Measurements from ENCODE around the gene BFSP1.

The BFSP1 gene

DNA sequence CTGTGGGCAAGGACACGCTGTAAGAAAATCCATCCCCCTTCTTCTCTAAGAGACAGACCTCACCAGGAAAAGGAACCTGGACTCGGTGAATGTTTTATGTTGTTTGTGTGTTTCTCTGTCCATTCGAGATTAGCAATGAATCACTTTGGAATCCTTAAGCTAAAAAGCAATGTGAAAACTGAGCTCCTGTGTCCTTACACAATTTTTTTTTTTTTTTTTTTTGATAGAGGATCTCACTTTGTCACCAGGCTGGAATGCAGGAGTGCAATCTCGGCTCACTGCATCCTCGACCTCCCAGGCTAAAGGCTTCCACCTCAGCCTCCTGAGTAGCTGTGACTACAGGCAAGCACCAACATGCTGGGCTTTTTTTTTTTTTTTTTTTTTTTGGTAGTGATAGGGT, 32.1 kb downstream of the BFSP1 start:
- no peak for DNase-seq (ENCODE audit: low read depth, low spot score)

DNA sequence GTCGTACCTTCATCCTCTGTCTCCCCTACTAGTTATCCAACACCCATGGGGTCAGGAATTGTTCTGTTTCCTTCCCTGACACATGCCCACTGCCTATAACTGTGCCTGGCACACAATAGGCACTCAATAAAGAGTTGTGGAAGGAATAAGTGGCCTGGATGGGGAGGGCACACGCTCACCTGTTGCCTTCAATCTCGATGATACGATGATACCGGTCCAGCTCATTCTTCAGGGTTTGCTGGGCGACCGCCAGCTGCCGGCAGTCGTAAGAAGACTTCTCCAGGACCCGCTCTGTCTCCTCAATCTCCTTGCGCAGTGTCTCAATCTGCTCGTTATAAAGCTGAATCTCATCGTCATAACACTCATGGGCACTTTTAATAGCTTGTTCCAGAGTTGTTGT, 32.5 kb downstream of the BFSP1 start:
- DNase-seq (ENCODE audit: low read depth, low spot score): no peak

DNA sequence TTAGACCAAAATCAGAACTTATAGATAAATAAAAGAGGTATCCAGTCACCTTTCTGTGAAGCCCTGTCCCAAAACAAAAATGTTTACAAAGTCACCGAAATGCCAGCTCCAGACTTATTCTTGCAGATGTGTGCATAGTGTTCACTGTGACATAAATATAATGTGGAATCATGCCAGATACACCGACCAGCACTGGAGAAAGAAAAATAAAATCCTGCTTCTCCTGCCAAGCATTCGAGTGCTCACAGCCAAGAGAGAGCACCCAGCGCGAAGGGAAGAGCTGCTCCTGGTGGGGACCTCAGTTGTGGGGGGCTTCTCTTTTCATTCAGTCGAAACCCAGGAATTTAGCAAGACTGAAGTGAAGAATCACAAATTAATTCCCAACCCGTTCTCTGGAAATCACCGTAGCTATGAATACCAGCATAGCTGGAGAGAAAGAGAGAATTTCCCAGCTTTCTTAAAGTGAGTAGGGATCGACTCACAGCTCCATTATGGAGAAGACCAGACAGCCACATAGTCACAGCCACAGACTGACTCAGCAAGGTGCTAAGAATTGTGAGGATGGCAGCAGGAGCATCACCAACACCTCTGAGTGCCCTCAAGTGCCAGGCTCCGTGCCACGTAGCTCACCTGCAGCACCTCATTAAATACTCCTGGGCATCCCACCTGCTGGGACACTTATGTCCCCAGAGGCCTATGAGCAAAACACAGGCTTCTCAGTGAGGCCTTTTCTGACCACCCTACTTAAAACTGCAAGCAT, 33.2 kb downstream of the BFSP1 start:
- DNase-seq (ENCODE audit: low read depth, low spot score): no peak

DNA sequence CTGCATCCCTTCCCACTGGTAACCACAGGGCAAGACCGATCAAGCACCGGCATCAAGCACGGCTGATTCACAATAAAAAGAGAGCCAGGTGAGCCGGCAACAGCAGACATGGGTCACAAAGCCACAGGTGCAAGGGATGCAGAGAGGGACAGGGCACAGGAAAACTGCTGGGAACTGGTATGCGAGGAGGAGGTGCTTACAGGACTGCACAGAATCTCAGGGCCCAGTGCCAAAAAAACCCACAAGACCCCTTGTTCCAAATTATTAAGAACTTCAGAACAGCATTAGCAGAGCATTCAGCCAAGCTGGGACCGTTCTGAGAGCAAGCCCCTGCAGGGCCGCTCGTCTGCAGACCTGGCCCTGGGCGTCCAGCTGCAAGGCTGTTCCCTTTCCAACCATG, 35.4 kb downstream of the BFSP1 start:
- DNase-seq (ENCODE audit: low read depth, low spot score): no peak

DNA sequence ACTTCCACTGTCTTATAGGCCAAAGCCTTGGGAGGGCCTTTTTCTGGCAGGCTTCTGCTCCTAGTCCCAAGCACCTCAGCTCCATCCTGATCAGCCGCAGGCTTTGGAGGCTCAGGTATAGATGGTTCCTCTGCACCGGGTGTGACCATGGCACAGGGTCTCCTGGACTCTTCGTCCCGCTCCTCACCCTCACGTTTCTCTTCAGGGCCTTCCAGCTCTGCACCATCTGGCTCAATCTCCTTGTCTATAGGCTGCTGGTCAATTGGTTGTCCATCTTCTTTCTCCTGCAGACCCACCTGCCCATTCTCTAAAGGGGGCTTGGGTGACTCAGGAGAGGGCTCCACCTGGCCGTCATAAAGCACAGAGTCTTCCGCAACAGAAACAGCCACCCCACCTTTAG, 37.0 kb downstream of the BFSP1 start:
- no peak for DNase-seq (ENCODE audit: low read depth, low spot score)

DNA sequence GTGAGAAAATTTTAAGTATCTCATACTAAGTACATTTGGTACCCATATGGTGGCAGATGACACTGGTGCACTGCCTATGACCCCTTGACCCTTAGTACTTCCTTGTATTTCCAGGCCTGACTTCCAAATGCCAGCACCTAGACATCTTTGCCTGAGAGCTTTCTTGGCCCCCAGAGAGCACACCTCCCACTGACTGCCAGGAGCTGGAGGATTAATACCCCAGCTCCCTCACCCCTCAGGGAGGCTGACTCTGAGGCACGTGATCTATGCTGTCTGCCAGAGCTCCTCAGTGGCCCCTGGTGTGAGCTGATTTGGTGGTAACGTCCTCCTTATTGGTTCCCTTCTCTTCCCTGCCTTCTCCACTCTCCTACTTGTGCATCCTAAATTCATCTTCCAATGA, 38.0 kb downstream of the BFSP1 start:
- no peak for DNase-seq (ENCODE audit: low read depth, low spot score)

DNA sequence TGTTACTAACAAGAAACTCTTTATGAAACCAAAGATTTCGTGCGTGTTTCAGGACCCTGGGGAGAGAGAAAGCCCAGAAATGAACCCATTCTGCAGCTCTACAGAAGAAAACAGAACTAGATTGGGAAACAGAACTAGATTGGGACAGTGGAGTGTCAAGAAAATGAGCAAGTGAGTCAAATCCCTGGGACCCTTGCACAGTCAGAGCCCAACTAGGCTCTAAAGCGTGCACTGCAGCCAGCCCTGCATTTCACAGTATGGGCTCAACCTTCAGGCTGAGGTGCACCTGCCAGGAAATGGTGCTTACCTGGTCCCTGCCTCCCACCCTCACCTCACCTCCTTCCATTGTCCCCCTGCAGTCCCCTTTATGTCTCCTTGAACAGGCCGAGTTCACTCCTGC, 39.7 kb downstream of the BFSP1 start:
- DNase-seq (ENCODE audit: low read depth, low spot score): no peak

DNA sequence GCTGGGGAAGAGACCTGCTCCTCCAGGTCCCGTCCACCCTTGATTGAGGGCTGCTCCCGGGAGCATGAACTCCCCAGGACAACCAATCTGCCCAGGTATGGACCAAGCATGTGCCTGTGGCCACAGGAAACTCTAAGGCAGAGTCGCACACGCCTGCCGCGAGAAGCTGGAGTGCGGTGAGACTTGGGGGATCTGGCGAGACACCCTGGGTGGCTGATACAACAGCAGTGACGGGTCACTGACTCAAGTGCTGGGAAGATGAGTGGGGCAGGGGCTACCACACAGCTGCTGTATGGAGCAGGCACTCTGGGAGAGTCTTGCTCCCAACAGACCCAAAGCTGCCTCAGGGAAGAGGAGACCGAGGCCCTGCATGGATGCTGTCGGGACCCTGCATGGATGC, 40.1 kb downstream of the BFSP1 start:
- DNase-seq (ENCODE audit: low read depth, low spot score): no peak

DNA sequence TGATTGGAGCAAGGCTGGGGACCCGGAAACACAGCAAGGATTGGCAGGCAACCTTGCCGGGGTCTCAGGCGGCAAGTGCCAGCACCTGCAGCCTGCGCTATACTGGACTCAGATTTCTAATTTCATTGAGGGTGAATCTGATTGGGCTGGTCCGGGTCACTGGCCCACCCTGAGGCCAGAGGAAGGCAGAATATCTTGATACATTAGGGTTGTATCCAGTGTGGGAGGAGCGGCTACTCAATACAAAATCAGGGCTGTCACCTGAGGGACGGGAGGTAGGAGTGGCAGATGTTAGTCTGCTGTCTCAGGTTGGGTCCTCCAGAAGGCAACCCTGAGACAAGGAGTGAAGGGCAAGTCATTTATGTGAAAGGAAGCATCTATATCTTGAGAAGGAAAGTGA, 40.7 kb downstream of the BFSP1 start:
- DNase-seq (ENCODE audit: low read depth, low spot score): no peak

DNA sequence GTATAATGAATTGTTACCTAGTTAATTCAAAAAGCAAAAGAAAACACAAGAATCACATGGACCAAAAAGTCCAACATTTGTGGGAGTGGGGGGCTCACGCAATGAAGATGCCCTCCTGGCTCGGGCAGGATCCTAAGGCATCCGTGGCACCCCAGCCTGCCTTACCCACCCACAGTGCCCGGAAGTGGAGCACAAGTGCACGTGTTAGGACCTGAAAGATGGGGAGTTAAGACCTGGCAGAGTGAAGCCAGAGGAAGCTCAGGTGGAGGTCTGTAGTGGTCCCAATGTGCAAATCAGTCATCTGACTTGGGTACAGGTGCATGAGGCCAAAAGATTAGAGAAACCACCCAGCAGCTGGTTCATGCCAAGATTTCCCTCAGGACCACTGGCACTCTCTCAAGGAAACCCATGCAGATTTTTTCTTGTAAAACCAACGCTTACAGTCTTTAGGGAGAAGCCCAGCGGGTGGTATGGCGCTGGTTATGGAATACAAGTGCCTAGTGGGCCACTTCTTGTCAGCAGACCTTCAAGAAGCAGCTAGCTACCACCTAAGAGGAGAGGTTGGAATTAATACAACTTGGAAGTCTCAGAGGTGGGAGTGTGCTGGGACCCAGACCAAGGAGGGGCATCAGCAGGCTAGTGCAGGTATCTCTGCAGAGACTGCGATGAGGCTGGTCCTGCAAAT, 42.1 kb downstream of the BFSP1 start:
- no peak for DNase-seq (ENCODE audit: low read depth, low spot score)

DNA sequence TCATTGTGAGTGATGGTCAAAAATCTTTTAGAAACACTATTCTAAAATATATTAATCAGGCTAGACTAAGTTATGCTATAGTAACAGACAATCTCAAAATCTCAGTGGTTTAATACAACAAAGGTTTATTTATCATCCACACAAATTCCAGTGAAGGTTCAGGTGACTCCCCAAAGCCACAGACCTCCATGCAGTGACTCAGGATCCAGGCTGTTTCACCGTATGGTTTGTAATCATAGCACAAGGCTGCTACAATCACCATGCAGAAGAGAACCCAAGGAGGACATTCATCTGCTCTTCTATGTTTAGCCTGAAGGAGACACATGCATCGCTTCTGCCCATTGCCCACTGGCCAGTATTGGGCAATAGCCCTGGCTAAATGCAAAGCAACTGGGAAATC, 46.2 kb downstream of the BFSP1 start:
- DNase-seq (ENCODE audit: low read depth, low spot score): no peak

DNA sequence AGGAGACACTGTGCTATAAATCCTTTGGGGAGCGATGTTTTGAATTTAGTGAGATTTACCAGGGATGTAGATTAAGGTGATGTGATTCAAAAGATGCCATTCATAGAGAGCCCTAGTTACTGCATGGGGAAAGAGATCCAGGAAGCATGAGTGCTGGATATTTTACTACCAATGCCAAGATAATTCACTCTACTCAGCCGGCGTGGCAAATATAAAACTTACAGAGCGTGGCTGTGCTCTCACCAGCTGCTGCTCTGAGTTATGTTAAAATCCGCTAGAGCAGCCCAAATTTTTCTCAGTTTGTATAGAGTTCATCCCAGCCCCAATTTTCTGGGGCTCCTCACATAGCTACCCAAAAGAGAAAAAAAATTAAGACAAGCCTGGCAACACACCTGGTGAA, 48.6 kb downstream of the BFSP1 start:
- no peak for DNase-seq (ENCODE audit: low read depth, low spot score)

DNA sequence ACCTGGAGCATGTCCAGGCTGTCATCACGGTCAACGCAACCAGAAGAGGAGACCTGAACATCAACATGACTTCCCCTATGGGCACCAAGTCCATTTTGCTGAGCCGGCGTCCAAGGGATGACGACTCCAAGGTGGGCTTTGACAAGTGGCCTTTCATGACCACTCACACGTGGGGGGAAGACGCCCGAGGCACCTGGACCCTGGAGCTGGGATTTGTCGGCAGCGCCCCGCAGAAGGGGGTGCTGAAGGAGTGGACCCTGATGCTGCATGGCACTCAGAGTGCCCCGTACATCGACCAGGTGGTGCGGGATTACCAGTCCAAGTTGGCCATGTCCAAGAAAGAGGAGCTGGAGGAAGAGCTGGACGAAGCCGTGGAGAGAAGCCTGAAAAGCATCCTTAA, 49.5 kb downstream of the BFSP1 start:
- no peak for DNase-seq (ENCODE audit: low read depth, low spot score)

DNA sequence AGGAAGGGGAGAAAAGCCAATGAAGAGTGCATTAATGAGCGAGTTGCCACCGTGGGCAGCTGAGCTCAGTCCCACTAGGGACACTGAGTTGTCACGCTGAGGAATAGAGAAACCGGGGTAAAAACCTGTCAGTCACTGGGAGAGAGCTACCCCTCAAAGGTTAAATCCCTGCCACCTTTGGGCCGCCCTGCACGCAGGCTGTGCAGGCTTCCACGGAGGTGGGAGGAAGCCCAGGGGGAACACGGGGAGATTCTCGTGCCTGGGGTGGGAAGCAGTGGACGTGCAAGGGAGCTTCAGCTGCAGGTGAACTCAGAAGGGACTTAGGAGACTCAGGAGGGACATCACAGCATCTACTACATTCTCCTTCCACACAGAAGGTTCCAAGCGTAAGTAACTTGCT, 50.5 kb downstream of the BFSP1 start:
- no peak for DNase-seq (ENCODE audit: low read depth, low spot score)

DNA sequence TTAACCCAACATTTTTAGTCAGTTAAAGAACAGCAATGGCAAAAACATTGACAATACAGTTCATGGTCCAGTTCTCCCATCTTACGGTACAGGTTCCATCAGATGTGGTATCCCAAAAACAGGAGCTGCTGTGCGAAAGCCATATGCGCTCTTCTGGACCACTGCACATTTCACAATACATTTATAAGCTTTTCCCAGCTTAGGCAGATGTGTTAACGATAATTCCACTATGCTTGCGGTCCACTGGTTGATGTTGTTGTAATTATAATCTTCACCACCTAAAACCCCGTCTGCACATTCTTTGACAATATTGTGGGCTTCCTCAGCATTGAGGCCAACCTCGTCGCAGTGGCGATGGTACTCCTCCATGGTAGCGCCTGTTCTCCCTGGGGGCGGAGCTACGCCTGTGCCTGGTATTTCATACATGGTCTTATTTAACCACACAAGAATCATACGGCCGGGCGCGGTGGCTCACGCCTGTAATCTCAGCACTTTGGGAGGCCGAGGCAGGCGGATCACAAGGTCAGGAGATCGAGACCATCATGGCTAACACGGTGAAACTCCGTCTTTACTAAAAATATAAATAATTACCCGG, 52.0 kb downstream of the BFSP1 start:
- no peak for DNase-seq (ENCODE audit: low read depth, low spot score)

DNA sequence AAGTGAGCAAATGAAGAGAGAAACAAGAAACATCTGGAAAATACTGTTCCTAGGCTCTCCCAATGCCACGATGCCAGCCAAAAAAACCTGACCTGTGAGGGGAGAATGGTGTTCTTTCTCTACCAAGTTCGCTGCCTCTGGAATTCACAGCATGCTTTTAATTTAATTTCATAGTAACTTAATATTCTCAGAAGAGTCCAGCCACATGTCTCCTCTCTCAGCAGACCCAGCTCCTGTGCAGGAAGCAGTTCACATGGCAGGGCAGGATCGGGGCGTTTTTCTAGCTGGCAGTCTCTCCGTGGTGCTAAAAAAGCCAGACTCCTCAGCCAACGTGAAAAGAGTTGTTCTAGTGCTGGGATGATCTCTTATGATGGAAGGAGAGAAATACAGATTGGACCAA, 57.5 kb downstream of the BFSP1 start:
- no peak for DNase-seq (ENCODE audit: low read depth, low spot score)

DNA sequence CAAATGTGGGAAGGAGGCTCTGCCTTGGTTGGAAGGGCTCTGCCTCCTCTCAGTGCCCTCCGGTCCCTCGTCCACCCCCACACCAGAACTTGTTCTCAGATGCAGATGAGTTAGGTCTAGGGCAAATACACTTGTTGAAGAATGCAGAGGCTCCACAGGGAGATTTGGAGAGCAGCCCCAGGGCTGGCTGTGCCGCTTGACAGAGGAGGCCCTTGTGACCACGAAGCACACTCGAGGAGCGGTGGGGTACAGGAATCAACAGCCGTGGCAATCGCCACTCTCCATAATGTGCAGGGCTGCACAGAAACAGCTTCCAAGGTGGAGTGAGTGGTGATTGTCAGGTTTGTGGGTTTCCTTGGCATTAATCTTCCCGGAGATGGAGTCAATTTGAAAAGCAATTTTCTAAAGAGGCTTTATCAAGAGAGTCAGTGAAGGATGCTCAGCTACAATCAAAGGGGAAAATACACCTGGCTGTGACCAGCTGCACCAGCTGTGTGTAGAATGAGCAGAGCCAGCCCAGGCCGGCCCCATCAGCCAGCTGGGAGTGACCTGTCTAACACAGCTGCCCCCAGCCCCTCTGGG, 59.5 kb downstream of the BFSP1 start:
- DNase-seq (ENCODE audit: low read depth, low spot score): no peak

DNA sequence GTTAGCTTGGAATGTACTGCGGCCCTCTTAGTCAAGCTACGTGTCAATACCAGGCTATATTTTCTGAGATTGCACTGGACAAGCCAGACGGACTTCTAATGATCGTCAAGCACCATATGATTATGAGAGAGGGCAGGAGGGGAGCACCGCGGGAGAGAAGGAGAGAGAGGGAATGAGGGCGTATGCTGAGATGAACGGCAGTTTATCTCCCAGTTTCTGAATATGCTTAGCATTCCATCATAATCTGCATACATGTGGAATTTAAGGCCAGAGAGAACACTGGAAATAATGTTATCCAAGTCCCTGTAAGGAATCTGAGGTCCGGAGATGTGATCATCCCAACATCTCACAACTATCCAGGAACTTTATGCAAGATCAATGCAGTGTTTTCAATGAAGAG, 60.2 kb downstream of the BFSP1 start:
- no peak for DNase-seq (ENCODE audit: low read depth, low spot score)

DNA sequence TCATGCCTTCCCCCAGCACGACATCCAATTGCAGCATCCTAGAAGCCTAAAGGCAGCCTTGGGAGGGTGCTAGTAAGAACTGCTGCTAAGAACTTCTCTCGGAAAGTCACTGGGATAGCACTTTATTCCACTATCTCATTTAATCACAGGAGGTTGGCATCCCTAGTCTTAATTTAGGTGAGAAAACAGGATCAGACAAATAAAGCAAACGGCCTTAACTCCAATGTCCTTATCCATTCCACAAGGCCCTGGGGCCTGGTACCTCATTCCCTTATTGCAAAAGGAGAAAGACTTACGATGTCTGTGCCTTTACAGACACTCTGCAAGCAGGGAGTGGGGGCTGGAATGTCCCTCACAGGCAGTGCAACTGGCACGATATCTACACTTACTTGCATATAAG, 60.7 kb downstream of the BFSP1 start:
- DNase-seq (ENCODE audit: low read depth, low spot score): no peak

DNA sequence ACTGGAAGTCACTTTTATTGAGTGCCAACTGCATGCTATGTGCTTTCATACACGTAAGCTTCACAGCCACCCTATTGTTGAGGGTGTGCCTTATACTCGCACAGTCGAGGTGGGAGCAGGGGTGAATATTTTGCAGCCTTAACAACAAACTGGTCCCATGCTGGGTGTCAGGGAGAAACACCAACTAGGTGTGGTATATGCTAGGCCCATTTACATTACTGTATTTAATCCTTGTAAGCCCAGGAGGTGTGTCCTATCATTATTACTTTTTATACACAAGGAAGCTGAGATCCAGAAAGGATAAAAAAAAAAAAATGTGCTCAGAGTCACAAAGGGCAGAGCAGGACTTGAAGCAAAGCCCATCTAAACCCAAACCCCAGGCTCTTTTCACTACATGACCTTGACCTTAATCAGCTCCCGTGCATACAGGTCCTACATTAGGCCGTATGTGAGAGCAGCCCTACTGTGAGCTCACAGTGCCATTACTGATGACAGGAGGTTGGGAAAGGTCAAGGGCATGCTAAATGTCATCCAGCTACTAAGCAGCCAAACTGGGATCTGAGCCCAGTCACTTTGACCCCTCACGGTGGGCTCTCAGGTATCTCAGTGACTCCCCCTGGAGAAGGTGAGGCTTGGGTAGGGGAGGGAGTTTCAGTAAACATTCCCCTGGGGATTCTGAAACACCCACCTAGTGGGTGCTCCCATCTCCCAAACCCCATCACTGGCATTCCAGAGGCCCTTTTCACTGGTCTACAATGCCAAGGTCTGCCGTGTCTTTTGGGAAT, 61.7 kb downstream of the BFSP1 start:
- no peak for DNase-seq (ENCODE audit: low read depth, low spot score)

DNA sequence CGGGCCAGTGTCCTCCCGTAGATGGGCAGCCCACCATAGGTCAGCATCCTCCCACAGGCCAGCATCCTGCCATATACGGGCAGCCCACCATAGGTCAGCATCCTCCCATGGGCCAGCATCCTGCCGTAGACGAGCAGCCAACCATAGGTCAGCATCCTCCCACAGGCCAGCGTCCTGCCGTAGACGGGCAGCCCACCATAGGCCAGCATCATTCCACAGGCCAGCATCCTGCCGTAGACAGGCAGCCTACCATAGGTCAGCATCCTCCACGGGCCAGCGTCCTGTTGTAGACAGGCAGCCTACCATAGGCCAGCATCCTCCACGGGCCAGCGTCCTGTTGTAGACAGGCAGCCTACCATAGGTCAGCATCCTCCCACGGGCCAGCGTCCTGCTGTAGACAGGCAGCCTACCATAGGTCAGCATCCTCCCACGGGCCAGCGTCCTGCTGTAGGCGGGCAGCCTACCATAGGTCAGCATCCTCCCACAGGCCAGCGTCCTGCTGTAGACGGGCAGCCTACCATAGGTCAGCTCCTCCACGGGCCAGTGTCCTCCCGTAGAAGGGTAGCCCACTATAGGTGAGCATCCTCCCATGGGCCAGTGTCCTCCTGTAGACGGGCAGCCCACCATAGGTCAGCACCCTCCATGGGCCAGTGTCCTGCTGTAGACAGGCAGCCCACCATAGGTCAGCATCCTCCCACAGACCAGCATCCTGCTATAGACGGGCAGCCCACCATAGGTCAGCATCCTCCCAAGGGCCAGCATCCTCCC, 62.9 kb downstream of the BFSP1 start:
- DNase-seq (ENCODE audit: low read depth, low spot score): no peak

All from iPS DF 19.7 (cell line).